B cell (primary cell): Measurements from ENCODE around the gene OLFM2.

ENCODE experiments used
- CTCF ChIP-seq: fragments of 200-600 bp; IDR thresholded peaks from one replicate; pipeline ENCODE4 v1.8.0; 2022; ENCODE audit warnings: antibody characterized with exemption, mild to moderate bottlenecking
- EZH2 ChIP-seq: IDR thresholded peaks from 2 replicates; pipeline ENCODE4 v1.6.1; 2012; ENCODE audit warnings: borderline replicate concordance, low read depth, mild to moderate bottlenecking, moderate library complexity, low read length; ENCODE audit not compliant: insufficient read depth, poor library complexity, severe bottlenecking

DNA sequence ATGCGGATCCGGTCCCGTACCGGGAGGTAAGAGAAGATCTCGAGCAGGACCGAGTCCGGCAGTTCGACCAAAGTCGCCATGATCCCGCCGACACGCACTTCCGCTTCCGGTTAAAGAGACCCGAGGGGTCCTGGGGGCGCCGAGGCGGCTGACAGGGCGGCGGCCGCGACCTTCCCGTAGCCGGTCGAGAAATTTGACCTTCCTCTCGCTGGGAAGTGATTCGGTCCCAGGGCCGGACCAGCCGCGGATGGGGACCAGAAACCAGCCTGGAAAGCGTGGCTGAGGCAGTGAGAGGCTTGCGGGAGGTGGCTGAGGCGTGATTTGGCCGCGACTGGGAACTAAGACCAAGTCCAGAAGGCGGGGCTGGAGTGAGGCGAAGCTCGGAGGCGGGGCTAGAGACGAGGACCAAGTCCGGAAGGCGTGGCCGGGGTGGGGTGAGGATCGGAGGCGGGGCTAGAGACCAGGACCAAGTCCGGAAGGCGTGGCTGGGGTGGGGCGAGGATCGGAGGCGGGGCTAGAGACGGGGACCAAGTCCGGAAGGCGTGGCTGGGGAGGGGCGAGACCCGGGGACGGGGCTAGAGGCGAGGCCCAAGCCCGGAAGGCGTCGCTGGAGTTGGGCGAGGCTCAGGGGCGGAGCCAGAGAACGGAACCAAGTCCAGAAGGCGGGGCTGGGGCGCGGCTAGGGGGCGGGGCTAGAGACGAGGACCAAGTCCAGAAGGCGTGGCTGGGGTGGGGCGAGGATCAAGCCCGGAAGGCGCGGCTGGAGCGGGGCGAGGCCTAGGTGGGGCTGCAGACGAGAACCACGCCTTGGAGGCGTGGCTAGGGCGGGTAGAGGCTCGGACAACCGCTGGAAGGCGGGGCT, 117.3 kb downstream of the OLFM2 start, which contains the start of gene FBXL12:
- TF ChIP-seq CTCF (no peak), EZH2 (no peak)
